HCT116 (cell line): ENCODE results near the gene GRIK4.

ENCODE experiments used
- CTCF ChIP-seq, 3 experiments: fragments of 200-600 bp in 1 of 3; sonication (generic) in 1 of 3; IDR thresholded peaks in 2 of 3; conservative IDR thresholded peaks in 1 of 3; 2 replicates each; pipeline ENCODE4 v1.5.1; 2012 to 2017; ENCODE audit warnings: low read depth in 2 of 3, low read length in 2 of 3, antibody characterized with exemption in 1 of 3, borderline replicate concordance in 1 of 3, control low read depth in 1 of 3, mild to moderate bottlenecking in 1 of 3, mixed read lengths in 1 of 3, mixed run types in 1 of 3, moderate library complexity in 1 of 3; ENCODE audit not compliant: insufficient read depth in 1 of 3
- ELF1 ChIP-seq: IDR thresholded peaks from 2 replicates; pipeline ENCODE4 v1.6.1; 2012; ENCODE audit warnings: low read depth, borderline replicate concordance
- EZH2phosphoT487 ChIP-seq: fragments of 200-600 bp; IDR thresholded peaks from 2 replicates; pipeline ENCODE4 v1.6.1; 2018; ENCODE audit warnings: antibody characterized with exemption, borderline replicate concordance
- JUND ChIP-seq: IDR thresholded peaks from 2 replicates; pipeline ENCODE4 v1.6.1; 2012
- MAX ChIP-seq: IDR thresholded peaks from 2 replicates; pipeline ENCODE4 v1.6.1; 2012
- POLR2A ChIP-seq: IDR thresholded peaks from 2 replicates; pipeline ENCODE4 v1.7.0; 2011; ENCODE audit warnings: borderline replicate concordance; ENCODE audit not compliant: insufficient read depth, insufficient read length; ENCODE audit errors: extremely low read depth
- POLR2AphosphoS5 ChIP-seq: IDR thresholded peaks from 2 replicates; pipeline ENCODE4 v1.6.1; 2011; ENCODE audit warnings: mild to moderate bottlenecking, low read depth, low read length, moderate library complexity
- REST ChIP-seq: IDR thresholded peaks from 2 replicates; pipeline ENCODE4 v1.6.1; 2012; ENCODE audit warnings: low read depth
- SIN3A ChIP-seq: IDR thresholded peaks from 2 replicates; pipeline ENCODE4 v1.6.1; 2012; ENCODE audit warnings: low read depth
- SP1 ChIP-seq: IDR thresholded peaks from 2 replicates; pipeline ENCODE4 v1.6.1; 2012; ENCODE audit warnings: low read depth
- TCF7L2 ChIP-seq: IDR thresholded peaks from 2 replicates; pipeline ENCODE4 v1.7.0; 2011; ENCODE audit warnings: borderline replicate concordance, inconsistent platforms; ENCODE audit not compliant: insufficient read depth, insufficient read length; ENCODE audit errors: extremely low read depth
- ZFX ChIP-seq: fragments of 450-650 bp; IDR thresholded peaks from 2 replicates; pipeline ENCODE4 v1.6.1; 2017
- ZNF274 ChIP-seq: fragments of 200-500 bp; sonication (Bioruptor generic); IDR thresholded peaks from 2 replicates; pipeline ENCODE4 v1.6.1; 2014; ENCODE audit warnings: mild to moderate bottlenecking, low read depth, low read length, inconsistent platforms

- TF ChIP-seq CTCF (IDR thresholded peaks at IDR 0.05 in 2 of 3, conservative IDR thresholded peaks at IDR 0.05 in 1 of 3; ENCODE audit: borderline replicate concordance in 1 of 3, insufficient read depth in 1 of 3, low read depth in 2 of 3, low read length in 2 of 3) (no peak), POLR2A (no peak), POLR2AphosphoS5 (no peak), MAX (no peak), ZFX (no peak), TCF7L2 (no peak), REST (no peak), SP1 (no peak), ELF1 (no peak), ZNF274 (no peak), EZH2phosphoT487 (no peak), JUND (no peak), SIN3A (no peak)
These were observed 282.4 kb downstream of the GRIK4 start for GRCh38 chr11:120793806-120794479.
